ENCODE data around the gene HNRNPM.

Gene HNRNPM

DNA sequence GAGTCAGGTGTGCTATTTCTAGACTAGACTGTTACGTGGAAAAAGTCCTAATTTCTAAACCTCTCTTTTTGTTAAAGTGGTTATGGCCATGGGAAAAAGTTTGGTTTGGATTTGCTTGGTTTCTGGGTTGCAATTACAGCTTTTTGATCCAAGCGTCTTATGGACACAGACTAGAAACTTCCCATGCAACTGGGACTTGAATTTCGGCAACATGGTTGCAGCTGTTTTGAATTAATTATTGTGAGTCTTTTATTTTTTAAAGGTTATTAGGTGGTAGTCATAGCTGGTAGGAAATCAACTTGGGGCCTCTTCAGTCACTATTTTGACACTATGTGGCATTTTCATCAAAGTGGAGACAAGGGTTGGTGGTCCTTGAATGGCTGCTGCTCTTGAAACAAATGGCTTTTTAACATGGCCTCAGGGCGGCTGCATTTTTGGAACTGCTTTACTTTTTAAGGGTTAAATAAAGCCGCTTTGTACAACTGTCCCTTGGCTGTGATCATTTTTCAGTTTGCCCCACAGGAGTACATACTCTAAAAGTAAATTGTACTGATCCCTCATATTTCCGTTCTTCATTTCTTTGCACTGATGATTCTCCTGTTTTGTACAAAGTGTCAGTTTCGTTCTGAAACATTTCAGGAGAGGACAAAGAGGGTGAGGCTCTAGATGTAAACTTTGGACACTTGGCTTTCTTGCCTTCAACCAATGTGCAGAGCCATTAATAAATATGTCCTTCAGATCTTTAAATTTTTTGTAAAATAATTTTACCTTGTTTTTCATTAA is 15.9 kb downstream of the HNRNPM start:
- DNase-seq = no peak

GRCh38 chr19:8461376-8461775 is 16.6 kb downstream of the HNRNPM start:
- no peak for DNase-seq

GRCh38 chr19:8461891-8462290 is 17.1 kb downstream of the HNRNPM start:
- no peak for DNase-seq

GRCh38 chr19:8462571-8462970 is 17.8 kb downstream of the HNRNPM start:
- no peak for DNase-seq

- DNase-seq = no peak
Observed at GRCh38 chr19:8463365-8463764, 18.6 kb downstream of the HNRNPM start.

DNA sequence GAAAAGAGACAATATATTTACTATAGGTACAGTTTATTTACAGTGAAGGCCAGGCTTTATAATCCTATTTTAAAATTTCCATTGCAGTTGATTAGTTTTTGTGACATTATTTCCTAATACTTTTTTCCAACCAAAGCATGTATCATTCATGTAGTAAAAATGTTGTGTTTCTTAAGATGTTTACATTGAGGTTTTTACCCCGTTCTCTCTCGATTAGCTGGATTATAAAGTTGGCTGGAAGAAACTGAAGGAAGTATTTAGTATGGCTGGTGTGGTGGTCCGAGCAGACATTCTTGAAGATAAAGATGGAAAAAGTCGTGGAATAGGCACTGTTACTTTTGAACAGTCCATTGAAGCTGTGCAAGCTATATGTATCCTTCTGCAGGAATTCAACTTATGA is 21.2 kb downstream of the HNRNPM start:
- DNase-seq = no peak

GRCh38 chr19:8468124-8468523 is 23.3 kb downstream of the HNRNPM start:
- no peak for DNase-seq

DNA sequence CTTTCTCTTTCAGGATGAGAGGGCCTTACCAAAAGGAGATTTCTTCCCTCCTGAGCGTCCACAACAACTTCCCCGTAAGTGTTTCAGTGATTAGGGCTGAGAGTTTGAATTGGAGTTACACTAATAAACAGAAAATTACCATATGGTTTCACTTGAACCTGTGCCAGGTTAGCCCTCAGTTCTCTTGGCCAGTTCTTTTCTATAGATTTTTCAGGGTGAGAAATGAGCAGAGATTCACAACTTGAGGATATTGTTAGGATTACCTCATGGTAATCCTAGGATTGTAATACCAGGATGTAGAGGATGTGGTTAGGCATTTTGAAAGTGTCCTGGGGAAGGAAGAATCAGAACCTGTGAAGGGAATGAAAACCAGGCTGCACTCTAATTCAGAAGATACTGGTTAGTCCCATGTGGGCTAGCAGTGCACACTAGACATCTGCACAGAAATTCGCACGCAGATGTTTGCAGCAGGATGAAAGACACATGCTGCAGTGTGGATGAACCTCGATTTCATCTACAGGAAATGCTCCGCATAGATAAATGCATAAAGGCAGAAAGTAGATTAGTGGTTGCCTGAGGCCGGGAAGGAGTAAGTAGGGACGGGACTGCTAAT is 24.1 kb downstream of the HNRNPM start:
- DNase-seq = no peak

DNA sequence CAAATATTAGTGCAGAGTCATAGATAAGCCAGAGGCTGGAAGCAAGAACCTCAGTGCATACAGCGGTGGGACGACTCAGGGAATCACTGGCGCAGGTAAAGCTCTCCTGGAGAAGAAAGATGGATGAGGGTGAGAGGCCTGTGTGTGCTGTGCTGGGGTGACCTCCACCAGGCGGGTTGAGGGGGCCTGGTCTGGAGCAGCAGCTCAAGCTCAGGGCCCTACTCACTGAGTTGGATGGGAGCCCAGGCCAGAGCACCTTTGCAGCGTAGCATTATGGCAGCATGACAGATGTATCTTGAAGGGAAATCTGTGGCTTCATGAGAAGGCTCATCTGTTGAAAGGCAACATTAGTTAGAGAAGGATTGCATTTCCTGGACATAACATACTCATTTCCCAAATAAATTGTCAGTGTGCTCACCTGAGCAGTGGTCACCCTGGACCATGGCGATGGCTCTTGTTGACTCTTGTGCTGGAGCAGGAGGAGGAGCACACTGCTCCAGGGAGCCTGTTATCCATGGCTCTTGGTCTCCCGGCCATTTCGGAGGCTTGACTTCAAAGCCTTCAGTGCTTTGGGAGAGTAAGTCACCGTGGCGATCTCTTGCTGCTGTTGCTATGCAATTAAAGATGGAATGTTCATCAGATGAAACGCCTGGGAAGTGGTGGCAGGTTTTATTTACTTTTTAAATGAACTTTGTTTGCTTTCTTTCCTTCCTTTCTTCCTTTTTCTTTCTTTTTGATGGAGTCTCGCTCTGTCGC is 25.0 kb downstream of the HNRNPM start:
- DNase-seq = no peak

- no peak for DNase-seq
Observed at GRCh38 chr19:8473648-8474476, 29.1 kb downstream of the HNRNPM start.

GRCh38 chr19:8475005-8475404 is 30.2 kb downstream of the HNRNPM start:
- DNase-seq = no peak

DNA sequence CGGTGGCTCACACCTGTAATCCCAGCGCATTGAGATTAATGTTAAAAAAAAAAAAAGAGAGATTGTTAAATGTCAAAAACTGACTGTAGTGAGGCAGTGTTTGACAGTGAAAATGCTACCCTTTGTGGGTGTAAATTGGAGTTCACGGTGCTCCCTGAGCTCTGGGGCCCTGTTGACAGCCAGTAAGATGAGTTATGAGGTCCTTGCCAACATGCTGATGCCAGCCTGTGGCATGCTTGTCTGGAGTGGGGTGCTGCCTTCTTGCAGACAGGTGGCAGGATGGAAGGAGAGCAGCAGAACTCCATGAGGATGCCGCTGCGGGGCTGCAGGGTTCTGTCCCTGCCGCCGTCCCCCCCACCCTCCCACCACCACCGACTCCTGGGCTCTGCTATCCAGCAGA is 31.7 kb downstream of the HNRNPM start:
- no peak for DNase-seq

GRCh38 chr19:8477889-8478288 is 33.1 kb downstream of the HNRNPM start:
- no peak for DNase-seq

GRCh38 chr19:8478598-8478997 is 33.8 kb downstream of the HNRNPM start:
- DNase-seq = no peak

- DNase-seq = no peak
Observed at GRCh38 chr19:8481201-8481600, 36.4 kb downstream of the HNRNPM start.

- no peak for DNase-seq
Observed at GRCh38 chr19:8481616-8482015, 36.8 kb downstream of the HNRNPM start.

DNA sequence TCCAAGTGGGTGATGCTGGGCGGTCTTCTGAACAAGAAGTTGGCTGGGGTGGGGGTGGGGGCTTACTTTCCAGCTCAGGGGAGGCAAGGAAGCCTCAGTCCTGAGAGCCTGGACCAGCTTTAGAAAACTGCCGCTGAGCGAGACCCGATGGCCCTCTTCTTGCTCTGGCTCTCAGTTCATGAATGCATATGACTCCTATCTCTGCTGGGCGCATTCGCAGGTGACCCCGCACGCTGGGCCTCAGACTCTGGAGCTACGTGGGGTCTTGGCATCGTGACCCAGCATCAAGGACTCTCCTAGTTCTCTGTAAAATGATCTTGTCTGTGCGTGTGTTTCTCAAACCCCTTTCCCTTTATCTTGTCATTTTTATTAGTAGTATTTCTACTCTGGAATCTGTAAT is 37.9 kb downstream of the HNRNPM start:
- DNase-seq = no peak

- DNase-seq = no peak
Observed at GRCh38 chr19:8483165-8483564, 38.4 kb downstream of the HNRNPM start.

GRCh38 chr19:8484331-8484894 is 39.6 kb downstream of the HNRNPM start:
- DNase-seq = no peak

GRCh38 chr19:8485561-8486371 is 41.0 kb downstream of the HNRNPM start:
- no peak for DNase-seq

DNA sequence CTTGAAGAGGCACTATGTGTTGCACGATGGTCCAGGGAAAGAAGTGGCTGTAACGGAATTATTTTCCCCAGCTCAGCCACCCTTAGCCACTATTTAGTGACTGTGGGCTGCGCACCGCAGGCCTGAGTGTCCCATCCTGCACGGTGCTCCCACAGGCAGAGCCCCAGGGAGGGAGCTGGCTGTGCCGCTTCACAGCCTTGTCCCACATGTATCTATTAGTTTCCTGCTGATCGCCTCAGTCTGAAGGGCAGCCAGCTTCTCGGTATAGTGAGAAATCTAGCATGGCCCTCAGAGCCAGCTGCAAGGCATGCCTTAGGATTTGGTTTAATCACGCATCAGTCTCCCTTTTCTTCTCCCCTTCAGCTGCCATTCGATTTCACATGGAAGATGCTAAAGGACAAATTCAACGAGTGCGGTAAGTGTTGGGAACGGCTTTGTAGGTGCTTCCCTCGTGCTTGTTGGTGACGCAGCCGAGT is 41.9 kb downstream of the HNRNPM start:
- DNase-seq = no peak
